GM12875 (cell line): Measurements from ENCODE around the gene DSCAML1.

ENCODE experiments used
- H3K4me3 ChIP-seq: one replicate; pipeline ENCODE4 v1.5.1; 2011; ENCODE audit warnings: low read depth, low read length, control low read depth
- TF ChIP-seq, protein P1 (sequence below): IDR thresholded peaks from 2 replicates; pipeline ENCODE4 v1.5.1; 2011; ENCODE audit warnings: low read depth, mild to moderate bottlenecking, control low read depth, inconsistent platforms, low read length, moderate library complexity, borderline replicate concordance; ENCODE audit not compliant: insufficient read depth

Gene DSCAML1

DNA sequence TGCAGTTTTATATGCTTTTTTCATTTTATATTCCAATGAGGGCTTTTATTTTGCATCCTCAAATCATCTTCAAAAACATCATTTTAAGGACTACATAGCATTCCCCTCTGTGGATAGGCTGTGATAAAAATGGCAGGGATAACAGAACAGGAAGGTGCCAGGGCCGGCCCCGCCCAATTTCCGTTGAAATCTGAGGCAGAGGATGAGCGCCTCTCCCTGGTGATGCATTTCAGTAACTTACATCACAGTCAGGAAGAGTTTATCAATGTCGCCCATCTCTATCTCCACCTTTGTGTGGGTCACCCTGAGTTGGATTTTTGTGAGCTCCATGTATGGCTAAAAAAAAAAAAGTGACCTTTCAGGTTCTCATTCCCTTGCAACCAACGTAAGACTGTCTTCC lies 201.6 kb downstream of the DSCAML1 start:
- TF ChIP-seq, protein P1, sequence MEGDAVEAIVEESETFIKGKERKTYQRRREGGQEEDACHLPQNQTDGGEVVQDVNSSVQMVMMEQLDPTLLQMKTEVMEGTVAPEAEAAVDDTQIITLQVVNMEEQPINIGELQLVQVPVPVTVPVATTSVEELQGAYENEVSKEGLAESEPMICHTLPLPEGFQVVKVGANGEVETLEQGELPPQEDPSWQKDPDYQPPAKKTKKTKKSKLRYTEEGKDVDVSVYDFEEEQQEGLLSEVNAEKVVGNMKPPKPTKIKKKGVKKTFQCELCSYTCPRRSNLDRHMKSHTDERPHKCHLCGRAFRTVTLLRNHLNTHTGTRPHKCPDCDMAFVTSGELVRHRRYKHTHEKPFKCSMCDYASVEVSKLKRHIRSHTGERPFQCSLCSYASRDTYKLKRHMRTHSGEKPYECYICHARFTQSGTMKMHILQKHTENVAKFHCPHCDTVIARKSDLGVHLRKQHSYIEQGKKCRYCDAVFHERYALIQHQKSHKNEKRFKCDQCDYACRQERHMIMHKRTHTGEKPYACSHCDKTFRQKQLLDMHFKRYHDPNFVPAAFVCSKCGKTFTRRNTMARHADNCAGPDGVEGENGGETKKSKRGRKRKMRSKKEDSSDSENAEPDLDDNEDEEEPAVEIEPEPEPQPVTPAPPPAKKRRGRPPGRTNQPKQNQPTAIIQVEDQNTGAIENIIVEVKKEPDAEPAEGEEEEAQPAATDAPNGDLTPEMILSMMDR, result no peak
- H3K4me3 ChIP-seq, result no peak overlapping the region

DNA sequence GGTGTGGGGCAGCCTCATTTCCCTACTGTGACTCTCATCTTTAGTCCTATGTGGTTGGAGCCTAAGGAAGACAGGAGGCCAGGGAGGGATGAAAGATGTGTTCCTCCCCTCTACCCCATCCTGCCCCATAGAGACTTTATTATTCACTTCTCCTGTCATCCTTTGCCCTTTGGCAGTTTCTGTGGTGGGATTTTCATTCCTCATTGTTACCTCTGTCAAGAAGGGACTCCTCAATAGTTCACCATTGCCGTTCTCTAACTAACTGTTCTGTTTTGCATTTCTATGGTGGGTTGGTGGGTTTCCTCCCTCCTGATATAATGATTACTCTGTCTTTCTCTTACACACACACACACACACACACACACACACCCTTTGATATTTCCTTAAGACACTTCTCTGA lies 202.3 kb downstream of the DSCAML1 start:
- TF ChIP-seq, protein P1, result no peak
- no peak overlapping the region for H3K4me3 ChIP-seq

DNA sequence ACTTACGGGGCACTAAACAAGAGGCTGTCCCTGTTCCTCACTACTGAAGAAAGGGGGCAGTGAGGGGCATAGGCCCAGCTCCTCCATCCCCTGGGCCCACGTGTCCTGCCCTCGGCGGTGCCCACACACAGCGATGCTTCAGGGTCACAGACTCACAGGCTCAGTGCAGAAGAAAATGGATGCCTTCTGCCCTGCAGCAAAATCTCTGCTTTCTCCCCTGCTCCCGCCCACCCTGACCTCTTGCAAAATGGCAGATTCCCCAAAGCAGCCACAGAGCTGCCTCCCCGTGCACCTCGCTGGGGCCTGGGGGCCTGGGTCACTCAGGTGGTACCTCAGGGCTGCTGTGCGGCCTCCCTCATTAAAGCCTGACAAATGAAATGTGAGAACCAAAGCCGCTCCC lies 204.0 kb downstream of the DSCAML1 start:
- no peak overlapping the region for H3K4me3 ChIP-seq
- TF ChIP-seq, protein P1, result no peak

DNA sequence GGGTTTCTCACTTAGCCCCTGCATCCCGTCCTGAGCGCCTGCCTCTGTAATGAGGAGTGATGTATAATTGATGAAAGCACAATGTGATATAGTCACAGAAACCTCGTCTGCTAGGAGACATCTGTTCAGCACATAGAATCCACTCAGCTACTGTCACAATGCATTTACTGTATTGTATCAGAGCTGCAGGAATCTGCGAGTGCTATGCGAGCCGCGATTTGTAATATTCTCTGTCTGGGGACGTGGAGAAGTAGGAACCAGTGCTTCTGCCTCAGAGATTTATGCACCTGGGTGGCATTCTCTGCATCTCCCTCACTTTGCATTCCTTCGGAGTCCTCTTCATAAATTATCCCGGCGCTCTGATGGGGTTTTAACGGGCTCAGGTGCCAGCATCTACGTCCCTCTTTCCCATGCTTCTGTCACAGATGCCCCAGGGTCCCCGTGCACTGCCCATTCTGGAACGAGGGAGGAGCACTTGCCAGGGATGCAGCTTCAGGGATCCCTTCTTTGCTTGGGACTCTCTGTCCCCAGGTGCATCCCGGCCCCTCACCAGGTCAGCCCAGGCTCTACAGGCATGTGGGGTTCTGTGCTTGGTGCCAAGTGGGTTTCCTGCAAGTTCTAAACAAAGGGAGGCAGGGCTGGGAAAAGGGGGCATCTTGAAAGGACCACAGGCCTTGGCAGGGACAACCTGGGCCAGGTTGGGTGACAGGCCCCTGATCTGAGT lies 205.5 kb downstream of the DSCAML1 start:
- TF ChIP-seq, protein P1, result no peak
- no peak overlapping the region for H3K4me3 ChIP-seq

DNA sequence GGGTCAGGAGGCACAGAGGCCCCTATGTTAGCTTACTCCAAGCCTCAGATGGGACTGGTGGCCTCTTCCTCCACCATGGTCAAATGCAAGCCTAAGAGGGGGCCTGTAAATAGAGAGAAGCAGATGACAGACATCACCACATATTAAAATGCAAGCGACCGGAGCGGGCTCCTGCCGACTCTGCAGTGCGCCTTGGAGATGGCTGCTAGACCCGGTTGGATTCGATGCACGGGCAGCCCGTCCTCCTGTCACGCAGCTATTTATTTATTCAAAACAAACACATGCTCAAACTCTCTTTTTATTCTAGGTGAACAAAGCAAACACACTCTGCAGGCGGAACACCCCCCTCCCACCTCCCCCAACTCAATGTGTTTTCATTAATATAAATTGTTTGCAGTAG lies 208.0 kb downstream of the DSCAML1 start:
- TF ChIP-seq, protein P1, result no peak
- H3K4me3 ChIP-seq, result no peak overlapping the region

DNA sequence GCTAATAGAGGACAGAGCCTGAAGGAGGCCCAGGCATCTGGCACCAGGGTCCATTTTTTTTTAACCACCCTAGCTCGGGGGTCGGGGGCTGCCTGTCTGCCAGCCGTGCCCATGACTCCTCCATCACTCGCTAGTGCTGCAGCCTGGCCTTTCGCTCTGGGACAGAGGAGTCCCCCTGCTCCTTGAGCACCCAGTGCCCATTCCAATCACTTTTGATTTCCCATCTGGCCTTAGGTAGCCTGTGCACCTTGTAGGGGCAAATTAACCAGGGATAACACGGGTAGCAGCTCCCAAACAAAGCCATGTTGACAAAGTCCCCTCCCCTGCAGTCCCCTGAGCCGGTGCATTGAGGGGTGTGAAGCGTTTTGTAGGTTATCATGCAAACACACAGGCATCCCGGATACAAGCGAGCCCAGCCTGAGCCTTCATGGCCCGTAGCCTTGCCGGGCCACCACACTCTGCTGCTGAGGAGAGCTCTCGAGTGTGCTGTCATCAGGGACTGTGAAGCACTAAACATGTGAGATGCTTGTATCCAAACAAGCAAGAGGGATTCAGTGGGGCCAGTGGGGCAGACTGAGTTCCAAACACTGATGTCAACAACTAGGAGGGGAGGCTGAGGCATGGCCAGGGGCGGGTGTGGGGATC lies 208.7 kb downstream of the DSCAML1 start:
- H3K4me3 ChIP-seq, result no peak overlapping the region
- TF ChIP-seq, protein P1, result no peak

DNA sequence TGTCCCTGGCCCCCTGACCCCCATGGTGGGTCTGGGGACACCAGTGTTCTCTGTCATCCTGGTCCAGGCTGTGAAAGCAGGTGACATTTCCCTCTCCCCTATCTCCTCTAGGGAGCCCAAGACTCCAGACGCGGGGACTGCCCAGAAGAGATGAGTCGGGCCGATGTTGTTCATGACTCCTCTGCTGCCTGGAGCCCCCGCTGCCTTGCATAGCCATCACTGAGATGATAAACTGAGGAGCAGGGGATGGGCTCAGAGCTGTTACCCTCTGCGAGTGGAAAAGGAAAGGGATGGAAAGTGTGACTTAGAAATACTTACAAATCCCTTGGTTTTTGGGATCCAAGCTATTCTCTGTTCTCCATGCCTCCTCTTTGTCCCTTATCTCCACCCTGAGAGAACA lies 209.6 kb downstream of the DSCAML1 start:
- TF ChIP-seq, protein P1, result no peak

More for the DNA sequence above, 209.6 kb downstream of the DSCAML1 start:
- H3K4me3 ChIP-seq, result no peak overlapping the region
